Superior temporal gyrus (tissue), 1 donor: ENCODE measurements around the gene ARL13A.
"Not testable (repeated sequence)": the region's sequence is repeated elsewhere in the genome, so short reads cannot be mapped to it uniquely, and the experiment has no call there.

Experiments used
- DNase-seq: peaks from one replicate; pipeline ENCODE4 v3.0.0-alpha.2; 2016; ENCODE audit errors: extremely low spot score

The ARL13A gene

GRCh38 chrX:100969408-100969807 is at the start of gene ARL13A:
TSS of gene ARL13A (plus strand) at chrX:100969708. CDS start at chrX:100973690, 3,982 bp downstream.
- DNase-seq, result no peak

GRCh38 chrX:100924375-100924774 is 45.1 kb upstream of the ARL13A start:
- no peak for DNase-seq

- no peak for DNase-seq
Observed at GRCh38 chrX:100926453-100926852, 43.1 kb upstream of the ARL13A start.

- DNase-seq, result no peak
Observed at GRCh38 chrX:100928660-100929613, 40.6 kb upstream of the ARL13A start, which contains the start of gene XKRX. TSS of gene XKRX (minus strand) at chrX:100928917. CDS start at chrX:100928304, 613 bp downstream.

GRCh38 chrX:100931218-100931924 is 38.1 kb upstream of the ARL13A start:
- DNase-seq, result no peak

- no peak for DNase-seq
Observed at GRCh38 chrX:100931925-100932285, 37.6 kb upstream of the ARL13A start.

- no peak for DNase-seq
Observed at GRCh38 chrX:100935767-100936166, 33.7 kb upstream of the ARL13A start.

GRCh38 chrX:100939333-100939732 is 30.2 kb upstream of the ARL13A start:
- no peak for DNase-seq

GRCh38 chrX:100944601-100945000 is 24.9 kb upstream of the ARL13A start:
- no peak for DNase-seq

- DNase-seq, result no peak
Observed at GRCh38 chrX:100946299-100946927, 23.1 kb upstream of the ARL13A start.

GRCh38 chrX:100948557-100948956 is 21.0 kb upstream of the ARL13A start:
- DNase-seq, result no peak

GRCh38 chrX:100962811-100963210 is 6.7 kb upstream of the ARL13A start:
- no peak for DNase-seq

GRCh38 chrX:100964362-100964761 is 5.1 kb upstream of the ARL13A start:
- DNase-seq, result no peak

GRCh38 chrX:100969936-100970335 is 428 bp downstream of the ARL13A start:
- no peak for DNase-seq

GRCh38 chrX:100973411-100973810 is 3.9 kb downstream of the ARL13A start:
- no peak for DNase-seq

GRCh38 chrX:100975212-100975611 is 5.7 kb downstream of the ARL13A start:
- DNase-seq, result no peak

- no peak for DNase-seq
Observed at GRCh38 chrX:100976211-100976610, 6.7 kb downstream of the ARL13A start.

GRCh38 chrX:100979881-100980607 is 10.5 kb downstream of the ARL13A start:
- DNase-seq, result no peak

- DNase-seq, result no peak
Observed at GRCh38 chrX:100980608-100981497, 11.3 kb downstream of the ARL13A start.

GRCh38 chrX:100981498-100981845 is 12.0 kb downstream of the ARL13A start:
- not testable (repeated sequence) for DNase-seq

GRCh38 chrX:100984818-100985217 is 15.3 kb downstream of the ARL13A start:
- DNase-seq, result no peak
